ENCODE results near the gene SPTB.

The SPTB gene

DNA sequence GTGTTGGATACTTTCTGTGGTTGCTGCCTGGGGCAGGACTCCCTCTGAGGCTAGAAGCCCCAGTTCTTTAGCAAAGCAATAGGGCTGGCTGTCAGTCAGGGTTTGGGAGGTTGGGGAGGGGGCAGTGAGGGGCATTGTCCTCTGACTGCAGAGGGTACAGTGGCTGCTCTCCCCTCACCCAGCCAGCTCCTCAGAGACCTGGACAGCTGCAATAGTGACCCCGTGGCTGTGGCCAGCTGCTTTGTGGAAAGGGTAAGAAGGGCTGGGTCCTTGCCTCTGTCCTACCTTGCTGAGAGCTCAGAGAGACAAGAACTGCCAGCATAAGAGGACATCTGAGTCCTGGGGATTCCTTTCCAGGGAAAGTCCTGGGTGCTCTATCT lies 149.7 kb downstream of the SPTB start:
- H3K27me3 Mint-ChIP-seq (ENCODE audit: low read depth): peaks cover 4% of the 10 kb centered on the region
- peaks cover 51% of the 10 kb centered on the region for H3K36me3 Mint-ChIP-seq (ENCODE audit: low read depth)
- no peaks in the 10 kb centered on the region for H3K9me3 Mint-ChIP-seq
- TF ChIP-seq, protein P1, sequence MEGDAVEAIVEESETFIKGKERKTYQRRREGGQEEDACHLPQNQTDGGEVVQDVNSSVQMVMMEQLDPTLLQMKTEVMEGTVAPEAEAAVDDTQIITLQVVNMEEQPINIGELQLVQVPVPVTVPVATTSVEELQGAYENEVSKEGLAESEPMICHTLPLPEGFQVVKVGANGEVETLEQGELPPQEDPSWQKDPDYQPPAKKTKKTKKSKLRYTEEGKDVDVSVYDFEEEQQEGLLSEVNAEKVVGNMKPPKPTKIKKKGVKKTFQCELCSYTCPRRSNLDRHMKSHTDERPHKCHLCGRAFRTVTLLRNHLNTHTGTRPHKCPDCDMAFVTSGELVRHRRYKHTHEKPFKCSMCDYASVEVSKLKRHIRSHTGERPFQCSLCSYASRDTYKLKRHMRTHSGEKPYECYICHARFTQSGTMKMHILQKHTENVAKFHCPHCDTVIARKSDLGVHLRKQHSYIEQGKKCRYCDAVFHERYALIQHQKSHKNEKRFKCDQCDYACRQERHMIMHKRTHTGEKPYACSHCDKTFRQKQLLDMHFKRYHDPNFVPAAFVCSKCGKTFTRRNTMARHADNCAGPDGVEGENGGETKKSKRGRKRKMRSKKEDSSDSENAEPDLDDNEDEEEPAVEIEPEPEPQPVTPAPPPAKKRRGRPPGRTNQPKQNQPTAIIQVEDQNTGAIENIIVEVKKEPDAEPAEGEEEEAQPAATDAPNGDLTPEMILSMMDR (IDR thresholded peaks at IDR 0.05; ENCODE audit: unreplicated experiment in 3 of 3): no peak
- no peak overlapping the region for H3K4me3 Mint-ChIP-seq
- H3K4me1 Mint-ChIP-seq: peaks cover 12% of the 10 kb centered on the region
- H3K27ac Mint-ChIP-seq: no peak overlapping the region

GRCh38 chr14:64729386-64730060 lies 150.2 kb downstream of the SPTB start:
- TF ChIP-seq, protein P1 (IDR thresholded peaks at IDR 0.05; ENCODE audit: unreplicated experiment in 3 of 3): no peak
- H3K4me3 Mint-ChIP-seq: no peak overlapping the region
- H3K36me3 Mint-ChIP-seq (ENCODE audit: low read depth): peaks cover 47% of the 10 kb centered on the region
- H3K4me1 Mint-ChIP-seq: peaks cover 14% of the 10 kb centered on the region
- peaks cover 4% of the 10 kb centered on the region for H3K27me3 Mint-ChIP-seq (ENCODE audit: low read depth)
- H3K27ac Mint-ChIP-seq: peak overlapping the region in 1 of 3 experiments; percentile 21
- H3K9me3 Mint-ChIP-seq: no peaks in the 10 kb centered on the region

DNA sequence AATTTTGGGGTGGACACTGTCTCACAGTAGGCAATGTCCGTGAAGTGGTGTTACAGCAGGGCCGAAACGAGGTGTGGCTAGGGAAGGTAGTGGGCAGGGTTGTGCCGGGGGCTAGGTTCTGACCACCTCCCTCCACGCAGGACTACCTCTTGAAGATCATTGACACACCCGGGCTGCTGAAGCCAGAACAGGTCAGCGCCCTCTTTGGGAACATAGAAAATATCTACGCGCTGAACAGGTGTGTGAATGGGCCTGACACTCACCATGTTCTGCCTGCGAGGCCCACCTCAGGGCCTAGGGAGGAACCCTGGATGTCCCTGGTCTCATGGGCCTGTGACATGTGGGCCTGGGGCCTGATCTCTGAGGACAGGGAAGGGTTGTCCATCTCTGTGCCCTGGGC lies 150.9 kb downstream of the SPTB start:
- H3K27me3 Mint-ChIP-seq (ENCODE audit: low read depth): peaks cover 4% of the 10 kb centered on the region
- H3K4me3 Mint-ChIP-seq: no peak overlapping the region
- TF ChIP-seq, protein P1 (IDR thresholded peaks at IDR 0.05; ENCODE audit: unreplicated experiment in 3 of 3): no peak
- H3K36me3 Mint-ChIP-seq (ENCODE audit: low read depth): peaks cover 42% of the 10 kb centered on the region
- H3K4me1 Mint-ChIP-seq: peaks cover 21% of the 10 kb centered on the region
- no peaks in the 10 kb centered on the region for H3K9me3 Mint-ChIP-seq
- no peak overlapping the region for H3K27ac Mint-ChIP-seq

DNA sequence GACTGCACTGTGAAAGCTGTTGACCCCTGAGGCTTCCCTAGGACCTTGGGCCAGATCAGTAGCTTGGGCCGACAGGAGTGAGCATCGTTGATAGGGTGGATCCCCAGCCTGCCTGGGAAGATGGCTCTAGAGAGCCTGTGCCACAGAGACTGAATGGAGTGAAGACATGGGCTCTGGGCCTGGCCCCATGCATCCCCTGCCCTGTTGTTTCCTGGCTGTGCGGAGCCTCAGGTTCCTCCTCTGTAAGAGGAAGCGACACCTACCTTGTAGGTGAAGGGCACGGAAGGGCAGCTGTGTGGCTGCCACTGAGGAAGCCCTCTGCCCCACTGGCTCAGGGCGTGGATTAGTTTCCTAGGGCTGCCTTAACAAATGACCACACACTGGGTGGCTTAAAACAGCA lies 151.6 kb downstream of the SPTB start:
- H3K4me3 Mint-ChIP-seq: no peak overlapping the region
- H3K36me3 Mint-ChIP-seq (ENCODE audit: low read depth): peaks cover 35% of the 10 kb centered on the region
- H3K4me1 Mint-ChIP-seq: peaks cover 26% of the 10 kb centered on the region
- no peaks in the 10 kb centered on the region for H3K9me3 Mint-ChIP-seq
- TF ChIP-seq, protein P1 (IDR thresholded peaks at IDR 0.05; ENCODE audit: unreplicated experiment in 3 of 3): no peak
- H3K27ac Mint-ChIP-seq: no peak overlapping the region
- peaks cover 4% of the 10 kb centered on the region for H3K27me3 Mint-ChIP-seq (ENCODE audit: low read depth)

- no peaks in the 10 kb centered on the region for H3K9me3 Mint-ChIP-seq
- peaks cover 4% of the 10 kb centered on the region for H3K27me3 Mint-ChIP-seq (ENCODE audit: low read depth)
- no peak overlapping the region for H3K4me3 Mint-ChIP-seq
- TF ChIP-seq, protein P1 (IDR thresholded peaks at IDR 0.05; ENCODE audit: unreplicated experiment in 3 of 3): no peak
- H3K27ac Mint-ChIP-seq: no peak overlapping the region
- H3K36me3 Mint-ChIP-seq (ENCODE audit: low read depth): peaks cover 32% of the 10 kb centered on the region
- H3K4me1 Mint-ChIP-seq: peaks cover 26% of the 10 kb centered on the region
Observed at GRCh38 chr14:64727551-64728071, 152.1 kb downstream of the SPTB start.

DNA sequence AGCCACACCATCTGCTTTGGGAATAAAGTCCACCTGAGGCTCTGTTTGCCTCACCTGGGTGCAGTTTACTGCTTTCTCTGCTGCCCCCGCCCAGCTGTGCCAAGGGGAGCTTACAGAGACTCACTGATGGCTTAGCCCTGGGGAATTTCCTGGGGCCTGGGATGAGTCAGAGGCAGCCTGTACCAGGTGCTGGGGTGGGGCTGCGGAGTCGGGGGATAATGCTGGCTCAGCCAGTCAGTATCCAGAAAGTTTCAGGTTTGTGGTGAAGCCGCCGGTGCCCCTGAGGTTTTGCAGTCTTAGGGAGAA lies 153.2 kb downstream of the SPTB start:
- no peaks in the 10 kb centered on the region for H3K9me3 Mint-ChIP-seq
- no peak overlapping the region for H3K27ac Mint-ChIP-seq
- H3K4me3 Mint-ChIP-seq: no peak overlapping the region
- TF ChIP-seq, protein P1 (IDR thresholded peaks at IDR 0.05; ENCODE audit: unreplicated experiment in 3 of 3): no peak
- peaks cover 26% of the 10 kb centered on the region for H3K36me3 Mint-ChIP-seq (ENCODE audit: low read depth)
- peaks cover 33% of the 10 kb centered on the region for H3K4me1 Mint-ChIP-seq
- peaks cover 4% of the 10 kb centered on the region for H3K27me3 Mint-ChIP-seq (ENCODE audit: low read depth)
